Mesenchymal stem cell (in vitro differentiated cells and primary cell): ENCODE data around the gene CYTH1. TPM values are rescaled to one million over a fixed set of nuclear protein-coding genes. Genes with fewer than 3 reads are reported as not detected.

Source experiments
- DNase-seq: peaks from one replicate; pipeline ENCODE4 v3.0.0-alpha.2; 2013
- H2AFZ ChIP-seq: one replicate; pipeline ENCODE4 v1.6.1; 2013; ENCODE audit warnings: low read depth, mild to moderate bottlenecking, control low read depth, inconsistent platforms, low read length, moderate library complexity
- H2AK5ac ChIP-seq: 2 replicates; pipeline ENCODE4 v1.6.1; 2013; ENCODE audit warnings: low read length, moderate library complexity, mild to moderate bottlenecking, inconsistent platforms; ENCODE audit not compliant: severe bottlenecking
- H2BK120ac ChIP-seq: one replicate; pipeline ENCODE4 v1.6.1; 2013; ENCODE audit warnings: low read depth, mild to moderate bottlenecking, inconsistent platforms, low read length, moderate library complexity
- H2BK12ac ChIP-seq, 2 experiments: one replicate each; pipeline ENCODE4 v1.6.1; 2013; ENCODE audit warnings: inconsistent platforms in 2 of 2, low read length in 2 of 2, mild to moderate bottlenecking in 2 of 2, moderate library complexity in 2 of 2, control low read depth in 1 of 2
- H2BK15ac ChIP-seq: one replicate; pipeline ENCODE4 v1.6.1; 2013; ENCODE audit warnings: mild to moderate bottlenecking, low read depth, inconsistent platforms; ENCODE audit not compliant: poor library complexity, severe bottlenecking
- H2BK5ac ChIP-seq: 2 replicates; pipeline ENCODE4 v1.6.1; 2013; ENCODE audit warnings: low read depth, mild to moderate bottlenecking, low read length, control low read depth, inconsistent platforms; ENCODE audit not compliant: poor library complexity, severe bottlenecking
- H3K14ac ChIP-seq, 2 experiments: one replicate each; pipeline ENCODE4 v1.6.1; 2013; ENCODE audit warnings: inconsistent platforms in 2 of 2, low read length in 2 of 2, control low read depth in 1 of 2, mild to moderate bottlenecking in 1 of 2, moderate library complexity in 1 of 2
- H3K18ac ChIP-seq, 2 experiments: one replicate each; pipeline ENCODE4 v1.6.1; 2013; ENCODE audit warnings: inconsistent platforms in 2 of 2, low read length in 2 of 2, control low read depth in 1 of 2, low read depth in 1 of 2, mild to moderate bottlenecking in 1 of 2
- H3K23ac ChIP-seq, 2 experiments: one replicate each; pipeline ENCODE4 v1.6.1; 2013; ENCODE audit warnings: inconsistent platforms in 2 of 2, low read length in 2 of 2, mild to moderate bottlenecking in 2 of 2, moderate library complexity in 2 of 2, control low read depth in 1 of 2
- H3K27ac ChIP-seq: 2 replicates; pipeline ENCODE4 v1.5.1; 2013; ENCODE audit warnings: mild to moderate bottlenecking, moderate library complexity, low read length, control low read depth, inconsistent platforms; ENCODE audit not compliant: poor library complexity, severe bottlenecking
- H3K27me3 ChIP-seq, 2 experiments: 2 replicates each; pipeline versions ENCODE4 v1.6.1 to v1.7.0; 2013; ENCODE audit warnings: low read length in 2 of 2, mild to moderate bottlenecking in 2 of 2, moderate library complexity in 2 of 2, control low read depth in 1 of 2, inconsistent platforms in 1 of 2; ENCODE audit not compliant: control insufficient read depth in 1 of 2, insufficient read depth in 1 of 2
- H3K36me3 ChIP-seq, 2 experiments: 2 replicates each; pipeline versions ENCODE4 v1.6.1 to v1.7.0; 2013; ENCODE audit warnings: low read length in 2 of 2, control low read depth in 1 of 2, inconsistent platforms in 1 of 2, low read depth in 1 of 2, mild to moderate bottlenecking in 1 of 2; ENCODE audit not compliant: insufficient read depth in 2 of 2, control insufficient read depth in 1 of 2
- H3K4ac ChIP-seq, 2 experiments: one replicate each; pipeline ENCODE4 v1.6.1; 2013; ENCODE audit warnings: inconsistent platforms in 2 of 2, low read length in 2 of 2, mild to moderate bottlenecking in 2 of 2, moderate library complexity in 2 of 2, control low read depth in 1 of 2, low read depth in 1 of 2
- H3K4me1 ChIP-seq: 2 replicates; pipeline ENCODE4 v1.6.1; 2013; ENCODE audit warnings: low read depth, low read length, control low read depth; ENCODE audit not compliant: control insufficient read depth, insufficient read depth
- H3K4me2 ChIP-seq: 2 replicates; pipeline ENCODE4 v1.6.1; 2013; ENCODE audit warnings: low read length, mild to moderate bottlenecking, inconsistent platforms; ENCODE audit not compliant: poor library complexity, severe bottlenecking
- H3K4me3 ChIP-seq, 2 experiments: 2 replicates each; pipeline versions ENCODE4 v1.5.1 to v1.7.0; 2013; ENCODE audit warnings: low read length in 2 of 2, mild to moderate bottlenecking in 2 of 2, control low read depth in 1 of 2, low read depth in 1 of 2; ENCODE audit not compliant: insufficient read depth in 1 of 2
- H3K79me1 ChIP-seq: replicated peaks from 2 replicates; pipeline ENCODE4 v1.6.1; 2013; ENCODE audit warnings: mild to moderate bottlenecking, control low read depth, low read length, inconsistent platforms; ENCODE audit not compliant: poor library complexity, severe bottlenecking
- H3K9ac ChIP-seq: 2 replicates; pipeline ENCODE4 v1.7.0; 2013; ENCODE audit warnings: mild to moderate bottlenecking, low read length, moderate library complexity
- H3K9me3 ChIP-seq: 2 replicates; pipeline ENCODE4 v1.7.0; 2013; ENCODE audit warnings: mild to moderate bottlenecking, low read length; ENCODE audit not compliant: control insufficient read depth
- H4K8ac ChIP-seq: one replicate; pipeline ENCODE4 v1.6.1; 2013; ENCODE audit warnings: inconsistent platforms, mild to moderate bottlenecking, low read length, moderate library complexity
- H4K91ac ChIP-seq: one replicate; pipeline ENCODE4 v1.6.1; 2013; ENCODE audit warnings: mild to moderate bottlenecking, low read length, inconsistent platforms
- WGBS: methylation state at CpG from one replicate; pipeline ENCODE4 v1.1.7; 2013; ENCODE audit warnings: mixed read lengths; 5-methylcytosine and 5-hydroxymethylcytosine counted together
- polyA plus RNA-seq, 2 experiments: library from polyadenylated mRNA; stranded (reverse); fragments of 200-250 nt; gene quantifications; one replicate each; pipeline ENCODE4 v1.2.3, GENCODE V29; 2013

The CYTH1 gene
- 15.0 TPM for polyA plus RNA-seq (2013, experiment 1 of 2)
- polyA plus RNA-seq (2013, experiment 2 of 2): 14.3 TPM

GRCh38 chr17:78781893-78782304 lies at the start of gene CYTH1:
CYTH1 (minus strand) TSS chr17:78782273; CDS start chr17:78782223, 50 bp downstream.
- Histone ChIP-seq H4K8ac (peak within 1 kb of the TSS; percentile 81), H3K4me3 (peak within 1 kb of the TSS; percentile 92 to 98)
- 1% methylated on average over 24 of the region's 64 CpGs for WGBS

GRCh38 chr17:78829477-78829876 lies 47.4 kb upstream of the CYTH1 start:
- no peak overlapping the region for H2BK15ac ChIP-seq
- WGBS: 97% methylated on average over 6 of the region's 6 CpGs
- H3K9me3 ChIP-seq: no peaks in the 10 kb centered on the region
- no peaks in the 10 kb centered on the region for H3K27me3 ChIP-seq
- peaks cover 32% of the 10 kb centered on the region for H3K79me1 ChIP-seq
- H2BK120ac ChIP-seq: no peak overlapping the region
- H2AFZ ChIP-seq: no peak overlapping the region
- no peak overlapping the region for H3K18ac ChIP-seq
- no peak for DNase-seq
- peaks cover 9% of the 10 kb centered on the region for H3K4me1 ChIP-seq
- H3K4me3 ChIP-seq: no peak overlapping the region
- H2AK5ac ChIP-seq: no peak overlapping the region
- H3K4ac ChIP-seq: no peak overlapping the region
- H2BK5ac ChIP-seq: no peak overlapping the region
- no peak overlapping the region for H2BK12ac ChIP-seq
- H4K8ac ChIP-seq: no peak overlapping the region
- H3K23ac ChIP-seq: no peak overlapping the region
- no peak overlapping the region for H3K14ac ChIP-seq
- H3K9ac ChIP-seq: peak overlapping the region; percentile 8
- H3K36me3 ChIP-seq: peaks cover 58 to 96% of the 10 kb centered on the region in 2 experiments
- H3K27ac ChIP-seq: no peak overlapping the region
- H4K91ac ChIP-seq: no peak overlapping the region
- no peak overlapping the region for H3K4me2 ChIP-seq

More at GRCh38 chr17:78781893-78782304, at the start of gene CYTH1:
- peak within 1 kb of the TSS; percentile 51 to 94 for H3K4ac ChIP-seq
- peak within 1 kb of the TSS; percentile 83 for H2BK15ac ChIP-seq
- peak within 1 kb of the TSS; percentile 98 for H3K9ac ChIP-seq
- peak within 1 kb of the TSS in 1 of 2 experiments; percentile 31 for H2BK12ac ChIP-seq
- no peak within 1 kb of the TSS for H2AK5ac ChIP-seq
- H3K18ac ChIP-seq: peak within 1 kb of the TSS; percentile 94 to 96
- peak within 1 kb of the TSS; percentile 90 for H4K91ac ChIP-seq
- peaks cover 6% of the 10 kb centered on the region for H3K4me1 ChIP-seq
- H3K14ac ChIP-seq: peak within 1 kb of the TSS; percentile 36 to 94
- peak within 1 kb of the TSS; percentile 36 for H3K27ac ChIP-seq
- no peaks in the 10 kb centered on the region for H3K27me3 ChIP-seq
- H2BK5ac ChIP-seq: peak within 1 kb of the TSS; percentile 73
- H2AFZ ChIP-seq: no peak within 1 kb of the TSS
- H2BK120ac ChIP-seq: peak within 1 kb of the TSS; percentile 92
- peak within 1 kb of the TSS; percentile 90 for H3K4me2 ChIP-seq
- no peak for DNase-seq
- peaks cover 3% of the 10 kb centered on the region for H3K79me1 ChIP-seq
- no peaks in the 10 kb centered on the region for H3K9me3 ChIP-seq
- H3K36me3 ChIP-seq: peaks cover 0 to 3% of the 10 kb centered on the region in 2 experiments
- peak within 1 kb of the TSS in 1 of 2 experiments; percentile 46 for H3K23ac ChIP-seq

GRCh38 chr17:78828470-78829185 lies 46.6 kb upstream of the CYTH1 start:
- H3K9me3 ChIP-seq: no peaks in the 10 kb centered on the region
- H3K79me1 ChIP-seq: peaks cover 36% of the 10 kb centered on the region
- no peak overlapping the region for H3K4me2 ChIP-seq
- H2AFZ ChIP-seq: no peak overlapping the region
- H2BK5ac ChIP-seq: no peak overlapping the region
- peak; percentile 60 for DNase-seq
- no peak overlapping the region for H4K91ac ChIP-seq
- no peaks in the 10 kb centered on the region for H3K27me3 ChIP-seq
- 95% methylated on average over 14 of the region's 14 CpGs for WGBS
- H3K9ac ChIP-seq: peak overlapping the region; percentile 8
- H3K4me3 ChIP-seq: no peak overlapping the region
- no peak overlapping the region for H2AK5ac ChIP-seq
- H3K36me3 ChIP-seq: peaks cover 57 to 96% of the 10 kb centered on the region in 2 experiments
- H2BK12ac ChIP-seq: no peak overlapping the region
- H3K27ac ChIP-seq: no peak overlapping the region
- peaks cover 13% of the 10 kb centered on the region for H3K4me1 ChIP-seq
- no peak overlapping the region for H3K14ac ChIP-seq
- H3K23ac ChIP-seq: no peak overlapping the region
- no peak overlapping the region for H2BK15ac ChIP-seq
- H3K18ac ChIP-seq: no peak overlapping the region
- H4K8ac ChIP-seq: no peak overlapping the region
- H3K4ac ChIP-seq: no peak overlapping the region
- H2BK120ac ChIP-seq: no peak overlapping the region

- Histone ChIP-seq H3K9me3 (no peaks in the 10 kb centered on the region), H3K18ac (no peak overlapping the region), H3K9ac (no peak overlapping the region), H2BK12ac (no peak overlapping the region), H3K23ac (no peak overlapping the region), H3K36me3 (peaks cover 58 to 92% of the 10 kb centered on the region in 2 experiments), H3K4me2 (no peak overlapping the region), H2BK120ac (no peak overlapping the region), H3K27me3 (no peaks in the 10 kb centered on the region), H3K4me3 (no peak overlapping the region), H3K4me1 (peaks cover 27% of the 10 kb centered on the region), H2AK5ac (peak overlapping the region; percentile 69), H2AFZ (no peak overlapping the region), H3K79me1 (peaks cover 40% of the 10 kb centered on the region), H3K14ac (no peak overlapping the region), H4K91ac (no peak overlapping the region), H3K27ac (peak overlapping the region; percentile 71), H2BK15ac (no peak overlapping the region), H4K8ac (no peak overlapping the region), H3K4ac (no peak overlapping the region), H2BK5ac (no peak overlapping the region)
- WGBS: 96% methylated on average over 18 of the region's 21 CpGs
- no peak for DNase-seq
Measured at GRCh38 chr17:78826836-78827509, 44.9 kb upstream of the CYTH1 start.
